Measurements from ENCODE around the gene RASA3. TPM values are rescaled to one million over a fixed set of nuclear protein-coding genes. Genes with fewer than 3 reads are reported as not detected.
"Not testable (repeated sequence)": the region's sequence is repeated elsewhere in the genome, so short reads cannot be mapped to it uniquely, and the experiment has no call there.

RASA3 gene
- total RNA-seq, 1 experiment from 2014 or later, result 9.1 TPM

DNA sequence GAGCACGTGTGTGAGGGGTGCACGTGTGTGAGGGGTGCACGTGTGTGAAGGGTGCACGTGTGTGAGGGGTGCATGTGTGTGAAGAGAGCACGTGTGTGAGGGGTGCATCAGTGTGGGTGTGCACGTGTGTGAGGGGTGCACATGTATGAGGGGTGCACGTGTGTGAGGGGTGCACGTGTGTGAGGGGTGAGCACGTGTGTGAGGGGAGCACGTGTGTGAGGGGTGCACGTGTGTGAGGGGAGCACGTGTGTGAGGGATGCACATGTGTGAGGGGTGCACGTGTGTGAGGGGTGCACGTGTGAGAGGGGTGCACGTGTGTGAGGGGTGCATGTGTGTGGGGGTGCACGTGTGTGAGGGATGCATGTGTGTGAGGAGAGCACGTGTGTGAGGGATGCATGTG, 15.7 kb downstream of the RASA3 start:
- Mint-ChIP-seq H3K9me3 (ENCODE audit: unreplicated experiment) (no peaks in the 10 kb centered on the region), H3K27me3 (ENCODE audit: insufficient read depth, unreplicated experiment) (no peaks in the 10 kb centered on the region), H3K36me3 (ENCODE audit: insufficient read depth, unreplicated experiment) (no peaks in the 10 kb centered on the region), H3K4me3 (ENCODE audit: unreplicated experiment) (no peak overlapping the region), H3K27ac (ENCODE audit: low read depth, unreplicated experiment) (no peak overlapping the region), H3K4me1 (ENCODE audit: insufficient read depth, unreplicated experiment) (peaks cover 9% of the 10 kb centered on the region)
- TF ChIP-seq, protein P1, sequence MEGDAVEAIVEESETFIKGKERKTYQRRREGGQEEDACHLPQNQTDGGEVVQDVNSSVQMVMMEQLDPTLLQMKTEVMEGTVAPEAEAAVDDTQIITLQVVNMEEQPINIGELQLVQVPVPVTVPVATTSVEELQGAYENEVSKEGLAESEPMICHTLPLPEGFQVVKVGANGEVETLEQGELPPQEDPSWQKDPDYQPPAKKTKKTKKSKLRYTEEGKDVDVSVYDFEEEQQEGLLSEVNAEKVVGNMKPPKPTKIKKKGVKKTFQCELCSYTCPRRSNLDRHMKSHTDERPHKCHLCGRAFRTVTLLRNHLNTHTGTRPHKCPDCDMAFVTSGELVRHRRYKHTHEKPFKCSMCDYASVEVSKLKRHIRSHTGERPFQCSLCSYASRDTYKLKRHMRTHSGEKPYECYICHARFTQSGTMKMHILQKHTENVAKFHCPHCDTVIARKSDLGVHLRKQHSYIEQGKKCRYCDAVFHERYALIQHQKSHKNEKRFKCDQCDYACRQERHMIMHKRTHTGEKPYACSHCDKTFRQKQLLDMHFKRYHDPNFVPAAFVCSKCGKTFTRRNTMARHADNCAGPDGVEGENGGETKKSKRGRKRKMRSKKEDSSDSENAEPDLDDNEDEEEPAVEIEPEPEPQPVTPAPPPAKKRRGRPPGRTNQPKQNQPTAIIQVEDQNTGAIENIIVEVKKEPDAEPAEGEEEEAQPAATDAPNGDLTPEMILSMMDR (IDR thresholded peaks at IDR 0.05; ENCODE audit: unreplicated experiment), result no peak
- DNase-seq (ENCODE audit: unreplicated experiment), result no peak
- ChIA-PET POLR2A (no interaction called here), CTCF (no interaction called here)
- no TSS peak for BruUV-seq (replicated peaks)
- intact Hi-C loops (cut with micrococcal nuclease), result no loop called here

DNA sequence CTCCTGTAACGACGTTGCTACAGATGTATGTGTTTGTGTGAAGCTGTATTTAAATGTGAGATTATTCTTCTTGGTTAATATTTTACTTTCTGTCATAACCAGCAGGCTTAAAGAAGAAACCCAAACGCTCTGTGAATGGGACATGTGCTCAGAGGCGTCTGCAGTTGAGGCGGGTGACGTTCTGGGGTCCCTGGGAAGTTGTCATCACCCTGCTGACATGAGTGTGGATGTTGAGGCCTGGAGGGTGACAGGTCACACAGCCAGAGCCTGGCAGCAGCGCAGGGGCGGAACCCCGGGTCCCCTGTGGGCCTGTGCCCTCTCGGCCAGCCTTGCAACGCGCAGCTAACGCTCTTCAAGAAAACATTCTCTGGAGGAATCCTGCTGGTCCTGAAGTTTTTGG, 16.6 kb downstream of the RASA3 start:
- Mint-ChIP-seq H3K4me3 (ENCODE audit: unreplicated experiment) (no peak overlapping the region), H3K27me3 (ENCODE audit: insufficient read depth, unreplicated experiment) (no peaks in the 10 kb centered on the region), H3K36me3 (ENCODE audit: insufficient read depth, unreplicated experiment) (no peaks in the 10 kb centered on the region), H3K4me1 (ENCODE audit: insufficient read depth, unreplicated experiment) (peaks cover 9% of the 10 kb centered on the region), H3K27ac (ENCODE audit: low read depth, unreplicated experiment) (peak overlapping the region; percentile 40), H3K9me3 (ENCODE audit: unreplicated experiment) (no peaks in the 10 kb centered on the region)
- CTCF ChIA-PET, result no interaction called here
- POLR2A ChIA-PET, result no interaction called here
- no TSS peak for BruUV-seq (replicated peaks)
- TF ChIP-seq, protein P1 (IDR thresholded peaks at IDR 0.05; ENCODE audit: unreplicated experiment), result no peak
- DNase-seq (ENCODE audit: unreplicated experiment), result no peak
- intact Hi-C loops (cut with micrococcal nuclease), result no loop called here

DNA sequence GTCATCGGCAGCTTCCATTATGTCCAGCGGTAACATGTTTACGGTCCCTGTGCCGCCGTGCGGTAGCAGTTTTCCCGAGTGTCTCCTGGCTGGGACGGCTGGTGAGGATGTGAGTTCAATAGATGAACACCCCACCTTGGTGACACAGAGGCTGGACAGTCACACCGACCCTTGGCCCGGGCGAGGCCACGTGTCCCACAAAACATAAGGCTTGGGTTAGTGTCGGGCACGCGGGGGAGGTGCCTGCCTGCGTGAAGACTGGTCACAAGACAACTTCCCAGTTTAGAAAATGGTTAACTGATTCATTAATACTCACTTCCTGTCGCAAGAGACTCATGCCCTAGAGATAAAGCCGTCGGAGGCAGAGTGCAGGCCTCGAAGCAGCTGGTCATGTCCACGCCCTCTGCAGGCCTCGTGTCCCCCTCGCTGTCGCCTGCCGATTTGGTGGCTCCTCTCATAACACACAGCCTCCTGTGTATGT, 17.2 kb downstream of the RASA3 start:
- intact Hi-C loops (cut with micrococcal nuclease), result no loop called here
- TF ChIP-seq, protein P1 (IDR thresholded peaks at IDR 0.05; ENCODE audit: unreplicated experiment), result no peak
- H3K4me1 Mint-ChIP-seq (ENCODE audit: insufficient read depth, unreplicated experiment), result peaks cover 9% of the 10 kb centered on the region
- no peak overlapping the region for H3K4me3 Mint-ChIP-seq (ENCODE audit: unreplicated experiment)
- DNase-seq (ENCODE audit: unreplicated experiment), result peak; percentile 53
- H3K36me3 Mint-ChIP-seq (ENCODE audit: insufficient read depth, unreplicated experiment), result no peaks in the 10 kb centered on the region
- CTCF ChIA-PET, result interaction anchor here (0.6 kb wide), 1 partner anchor 526 kb away, joined by 3 read pairs; no protein-coding TSS in a partner anchor
- H3K27me3 Mint-ChIP-seq (ENCODE audit: insufficient read depth, unreplicated experiment), result no peaks in the 10 kb centered on the region
- POLR2A ChIA-PET, result no interaction called here
- no TSS peak for BruUV-seq (replicated peaks)
- H3K9me3 Mint-ChIP-seq (ENCODE audit: unreplicated experiment), result no peaks in the 10 kb centered on the region
- H3K27ac Mint-ChIP-seq (ENCODE audit: low read depth, unreplicated experiment), result peak overlapping the region; percentile 40

- POLR2A ChIA-PET; H3K27me3 Mint-ChIP-seq (ENCODE audit: insufficient read depth, unreplicated experiment); intact Hi-C loops (cut with micrococcal nuclease); BruUV-seq (replicated peaks); H3K36me3 Mint-ChIP-seq (ENCODE audit: insufficient read depth, unreplicated experiment); DNase-seq (ENCODE audit: unreplicated experiment); H3K4me1 Mint-ChIP-seq (ENCODE audit: insufficient read depth, unreplicated experiment); H3K27ac Mint-ChIP-seq (ENCODE audit: low read depth, unreplicated experiment); H3K4me3 Mint-ChIP-seq (ENCODE audit: unreplicated experiment); H3K9me3 Mint-ChIP-seq (ENCODE audit: unreplicated experiment): not testable (repeated sequence)
- CTCF ChIA-PET, result interaction anchor here (0.6 kb wide), 1 partner anchor 526 kb away, joined by 3 read pairs; no protein-coding TSS in a partner anchor
Measured at GRCh38 chr13:114114666-114115065, 17.8 kb downstream of the RASA3 start.

Data from MCF 10A (cell line).